OCI-LY7 (cell line): Measurements from ENCODE around the gene KLHDC10. TPM values are rescaled to one million over a fixed set of nuclear protein-coding genes. Genes with fewer than 3 reads are reported as not detected.

Experiments used
- BruUV-seq: library from RNA; stranded (reverse); fragments of 400-500 nt; replicated peaks from 2 replicates; lab custom pipeline; 2021; lab: Mats Ljungman, UMichigan
- CTCF ChIA-PET: fragments of 300-600 bp; sonication (Branson Sonifier 250); formaldehyde crosslinking; loops from one replicate; lab custom pipeline; 2022; ENCODE audit warnings: antibody characterized with exemption; ENCODE audit not compliant: unreplicated experiment; lab: Charles Lee
- POLR2A ChIA-PET: fragments of 300-600 bp; sonication (Branson Sonifier 250); formaldehyde crosslinking; loops from one replicate; lab custom pipeline; 2022; ENCODE audit warnings: antibody characterized with exemption; lab: Charles Lee
- DNase-seq: peaks from one replicate; pipeline ENCODE4 v3.0.0-alpha.2; 2015; ENCODE audit warnings: low spot score
- H2AFZ ChIP-seq: fragments of 200-600 bp; sonication (generic), shearing (Covaris generic); 2 replicates; pipeline ENCODE4 v1.6.1; 2014; ENCODE audit warnings: mild to moderate bottlenecking, antibody characterized with exemption, low read length, moderate library complexity
- H3K27ac ChIP-seq: fragments of 200-600 bp; sonication (generic); 2 replicates; pipeline ENCODE4 v1.5.1; 2014; ENCODE audit warnings: mixed run types, low read depth, mild to moderate bottlenecking, moderate library complexity, low read length, inconsistent platforms; ENCODE audit not compliant: poor library complexity, severe bottlenecking
- H3K36me3 ChIP-seq: fragments of 200-600 bp; sonication (generic); 2 replicates; pipeline ENCODE4 v1.6.1; 2014; ENCODE audit warnings: mild to moderate bottlenecking, antibody characterized with exemption, low read length, moderate library complexity, mixed read lengths; ENCODE audit not compliant: insufficient read depth
- H3K4me1 ChIP-seq: fragments of 200-600 bp; sonication (generic); 2 replicates; pipeline ENCODE4 v1.5.1; 2014; ENCODE audit warnings: mild to moderate bottlenecking, low read length; ENCODE audit not compliant: insufficient read depth, poor library complexity, severe bottlenecking
- H3K4me2 ChIP-seq: fragments of 200-600 bp; sonication (generic); 2 replicates; pipeline ENCODE4 v1.6.1; 2014; ENCODE audit warnings: mild to moderate bottlenecking, low read length
- H3K4me3 ChIP-seq: fragments of 200-600 bp; sonication (generic); 2 replicates; pipeline ENCODE4 v1.5.1; 2014; ENCODE audit warnings: mild to moderate bottlenecking, low read depth, low read length; ENCODE audit not compliant: poor library complexity, severe bottlenecking
- H3K79me2 ChIP-seq: fragments of 200-600 bp; sonication (generic); 2 replicates; pipeline ENCODE4 v1.6.1; 2016; ENCODE audit warnings: low read depth, mild to moderate bottlenecking, low read length, moderate library complexity, mixed read lengths; ENCODE audit not compliant: insufficient read depth
- H3K9me2 ChIP-seq: fragments of 200-600 bp; sonication (generic); 2 replicates; pipeline ENCODE4 v1.6.1; 2016; ENCODE audit warnings: mild to moderate bottlenecking, low read length, mixed read lengths; ENCODE audit not compliant: insufficient read depth
- H3K9me3 ChIP-seq: fragments of 200-600 bp; sonication (generic); 2 replicates; pipeline ENCODE4 v1.6.1; 2014; ENCODE audit warnings: mild to moderate bottlenecking, mixed run types, low read length, mixed read lengths
- H4K20me1 ChIP-seq: fragments of 200-600 bp; sonication (generic); 2 replicates; pipeline ENCODE4 v1.6.1; 2014; ENCODE audit warnings: mild to moderate bottlenecking, antibody characterized with exemption, low read length, moderate library complexity, mixed read lengths; ENCODE audit not compliant: insufficient read depth
- EZH2phosphoT487 ChIP-seq: fragments of 200-600 bp; sonication (generic); IDR thresholded peaks from 2 replicates; pipeline ENCODE4 v1.6.1; 2018; ENCODE audit warnings: low read depth, borderline replicate concordance, mild to moderate bottlenecking, mixed run types, antibody characterized with exemption, low read length, moderate library complexity, mixed read lengths
- intact Hi-C: fragments of 100-400 bp; cut with micrococcal nuclease; formaldehyde crosslinking; loops from one replicate; pipeline ENCODE4 v1.10.0; 2022; ENCODE audit not compliant: unreplicated experiment
- total RNA-seq, 2 experiments: library from RNA; depleted of rRNA in 1 of 2; stranded (reverse); fragments of >200 nt in 1 of 2; shearing (Covaris generic) in 1 of 2; gene quantifications; 2 replicates each; pipeline ENCODE4 v1.2.3, GENCODE V29; 2014 to 2022
- TF ChIP-seq, protein P1 (sequence below): fragments of 200-600 bp; sonication (generic); conservative IDR thresholded peaks from 2 replicates; pipeline ENCODE4 v1.5.1; 2014; ENCODE audit warnings: mild to moderate bottlenecking, antibody characterized with exemption, low read length, moderate library complexity, mixed read lengths

KLHDC10 gene
- total RNA-seq, 2 experiments from 2014 or later, result 15.9 to 21.2 TPM

DNA sequence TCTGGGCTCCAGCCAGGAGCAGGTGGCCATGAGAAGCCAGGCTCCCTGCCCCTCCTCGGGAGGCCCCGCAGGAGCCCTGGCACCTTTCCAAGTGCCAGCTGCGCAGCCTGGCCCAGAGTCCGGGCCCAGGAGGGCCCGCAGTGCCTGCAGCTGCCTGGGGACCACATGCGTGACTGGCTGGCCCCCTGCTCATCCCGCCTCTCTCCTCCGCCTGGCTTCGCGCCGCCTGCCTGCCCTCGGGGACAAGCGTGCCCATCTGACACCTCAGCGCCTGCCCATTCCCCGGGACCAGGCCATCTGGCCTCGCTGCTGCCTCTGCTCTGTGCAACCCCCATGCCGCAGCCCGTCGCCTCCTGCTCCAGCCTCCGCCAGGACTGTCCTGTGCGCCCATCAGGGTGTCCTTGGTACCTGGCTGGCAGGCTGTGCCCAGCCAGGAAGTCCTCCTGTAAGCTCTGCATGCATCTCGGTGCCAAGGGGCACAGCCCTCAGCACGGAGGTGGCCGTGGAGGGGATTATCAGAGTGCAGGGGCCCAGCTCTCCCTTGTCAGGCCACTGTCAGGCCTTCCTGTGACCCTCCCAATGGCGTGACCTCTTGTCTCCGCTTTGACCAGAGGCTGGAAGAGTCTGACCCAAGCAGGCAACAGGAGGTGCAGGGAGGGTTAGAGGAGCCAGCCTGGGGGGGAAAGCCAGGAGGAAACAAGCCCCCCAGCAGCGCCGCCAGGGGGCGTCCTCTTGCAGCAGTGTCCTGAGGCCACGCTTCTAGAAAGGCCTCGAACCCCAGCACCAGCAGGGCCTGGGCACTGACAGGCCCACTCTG lies 84.4 kb downstream of the KLHDC10 start:
- CTCF ChIA-PET, result no interaction called here
- BruUV-seq, result no TSS peak

GRCh38 chr7:130156140-130156539 lies 85.8 kb downstream of the KLHDC10 start:
- DNase-seq, result no peak
- H3K36me3 ChIP-seq, result peaks cover 28% of the 10 kb centered on the region
- peaks cover 4% of the 10 kb centered on the region for H3K4me1 ChIP-seq
- CTCF ChIA-PET, result no interaction called here
- no peaks in the 10 kb centered on the region for H3K79me2 ChIP-seq
- H3K27ac ChIP-seq, result no peak overlapping the region
- TF ChIP-seq, protein P1, sequence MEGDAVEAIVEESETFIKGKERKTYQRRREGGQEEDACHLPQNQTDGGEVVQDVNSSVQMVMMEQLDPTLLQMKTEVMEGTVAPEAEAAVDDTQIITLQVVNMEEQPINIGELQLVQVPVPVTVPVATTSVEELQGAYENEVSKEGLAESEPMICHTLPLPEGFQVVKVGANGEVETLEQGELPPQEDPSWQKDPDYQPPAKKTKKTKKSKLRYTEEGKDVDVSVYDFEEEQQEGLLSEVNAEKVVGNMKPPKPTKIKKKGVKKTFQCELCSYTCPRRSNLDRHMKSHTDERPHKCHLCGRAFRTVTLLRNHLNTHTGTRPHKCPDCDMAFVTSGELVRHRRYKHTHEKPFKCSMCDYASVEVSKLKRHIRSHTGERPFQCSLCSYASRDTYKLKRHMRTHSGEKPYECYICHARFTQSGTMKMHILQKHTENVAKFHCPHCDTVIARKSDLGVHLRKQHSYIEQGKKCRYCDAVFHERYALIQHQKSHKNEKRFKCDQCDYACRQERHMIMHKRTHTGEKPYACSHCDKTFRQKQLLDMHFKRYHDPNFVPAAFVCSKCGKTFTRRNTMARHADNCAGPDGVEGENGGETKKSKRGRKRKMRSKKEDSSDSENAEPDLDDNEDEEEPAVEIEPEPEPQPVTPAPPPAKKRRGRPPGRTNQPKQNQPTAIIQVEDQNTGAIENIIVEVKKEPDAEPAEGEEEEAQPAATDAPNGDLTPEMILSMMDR, result no peak
- TF ChIP-seq EZH2phosphoT487, result no peak
- no TSS peak for BruUV-seq
- H3K4me2 ChIP-seq, result no peak overlapping the region
- H3K9me3 ChIP-seq, result 0 out of 2 replicates have a peak, but pooled peaks cover 5% of the 10 kb centered on the region
- no peaks in the 10 kb centered on the region for H3K9me2 ChIP-seq
- intact Hi-C loops, result no loop called here
- H4K20me1 ChIP-seq, result no peaks in the 10 kb centered on the region
- no peak overlapping the region for H2AFZ ChIP-seq
- POLR2A ChIA-PET, result interaction anchor here (0.7 kb wide), 1 partner anchor 26 kb away, joined by 4 read pairs; no protein-coding TSS in a partner anchor
- no peak overlapping the region for H3K4me3 ChIP-seq

More for the DNA sequence above, 84.4 kb downstream of the KLHDC10 start:
- H3K4me1 ChIP-seq, result peaks cover 19% of the 10 kb centered on the region
- no peak for DNase-seq
- no peaks in the 10 kb centered on the region for H4K20me1 ChIP-seq
- POLR2A ChIA-PET, result interaction anchor here (1.1 kb wide), 1 partner anchor 10 kb away, joined by 3 read pairs; no protein-coding TSS in a partner anchor
- H3K27ac ChIP-seq, result no peak overlapping the region
- intact Hi-C loops, result no loop called here
- H3K9me3 ChIP-seq, result 0 out of 2 replicates have a peak, but pooled peaks cover 5% of the 10 kb centered on the region
- peaks cover 14% of the 10 kb centered on the region for H3K36me3 ChIP-seq
- no peak overlapping the region for H3K4me3 ChIP-seq
- no peak for TF ChIP-seq EZH2phosphoT487
- TF ChIP-seq, protein P1, result peak; percentile 35
- no peaks in the 10 kb centered on the region for H3K79me2 ChIP-seq
- no peak overlapping the region for H3K4me2 ChIP-seq
- H2AFZ ChIP-seq, result no peak overlapping the region
- no peaks in the 10 kb centered on the region for H3K9me2 ChIP-seq

DNA sequence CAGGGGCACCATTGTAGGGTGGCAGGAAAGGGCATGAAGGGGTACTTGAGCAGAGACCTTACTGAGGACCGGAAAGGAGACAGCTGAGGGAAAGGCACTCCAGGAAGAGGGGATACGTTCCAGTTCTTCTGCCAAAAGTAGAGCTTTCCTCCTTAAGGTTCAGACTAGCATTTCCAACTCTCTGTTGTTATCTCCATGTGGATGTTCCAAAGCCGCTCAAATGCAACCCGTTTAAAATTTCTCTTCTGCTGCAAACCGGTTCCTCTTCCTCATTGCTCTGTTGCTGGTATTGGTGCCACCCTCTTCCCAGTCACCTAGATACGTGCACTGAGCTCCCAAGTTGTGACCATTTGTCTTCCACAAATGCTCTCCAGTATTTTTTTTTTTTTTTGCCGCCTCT lies 87.4 kb downstream of the KLHDC10 start:
- Histone ChIP-seq H3K4me3 (no peak overlapping the region), H2AFZ (no peak overlapping the region), H3K27ac (no peak overlapping the region), H3K36me3 (peaks cover 41% of the 10 kb centered on the region), H3K9me3 (no peaks in the 10 kb centered on the region), H3K9me2 (no peaks in the 10 kb centered on the region), H3K4me1 (no peaks in the 10 kb centered on the region), H4K20me1 (no peaks in the 10 kb centered on the region), H3K79me2 (no peaks in the 10 kb centered on the region), H3K4me2 (no peak overlapping the region)
- ChIA-PET CTCF (no interaction called here), POLR2A (interaction anchor here (1.1 kb wide), 1 partner anchor 18 kb away, joined by 3 read pairs; no protein-coding TSS in a partner anchor)
- no TSS peak for BruUV-seq
- DNase-seq, result no peak
- intact Hi-C loops, result no loop called here
- TF ChIP-seq, protein P1, result no peak
- no peak for TF ChIP-seq EZH2phosphoT487
